Measurements from ENCODE around the gene TOMM20. TPM values are rescaled to one million over a fixed set of nuclear protein-coding genes. Genes with fewer than 3 reads are reported as not detected.
A peak's percentile ranks its signal among the peaks of the same experiment; 100 is the strongest.

The TOMM20 gene
- total and polyA plus RNA-seq, 7 donors, result 44.7 to 90.9 (median 71.5) TPM

DNA sequence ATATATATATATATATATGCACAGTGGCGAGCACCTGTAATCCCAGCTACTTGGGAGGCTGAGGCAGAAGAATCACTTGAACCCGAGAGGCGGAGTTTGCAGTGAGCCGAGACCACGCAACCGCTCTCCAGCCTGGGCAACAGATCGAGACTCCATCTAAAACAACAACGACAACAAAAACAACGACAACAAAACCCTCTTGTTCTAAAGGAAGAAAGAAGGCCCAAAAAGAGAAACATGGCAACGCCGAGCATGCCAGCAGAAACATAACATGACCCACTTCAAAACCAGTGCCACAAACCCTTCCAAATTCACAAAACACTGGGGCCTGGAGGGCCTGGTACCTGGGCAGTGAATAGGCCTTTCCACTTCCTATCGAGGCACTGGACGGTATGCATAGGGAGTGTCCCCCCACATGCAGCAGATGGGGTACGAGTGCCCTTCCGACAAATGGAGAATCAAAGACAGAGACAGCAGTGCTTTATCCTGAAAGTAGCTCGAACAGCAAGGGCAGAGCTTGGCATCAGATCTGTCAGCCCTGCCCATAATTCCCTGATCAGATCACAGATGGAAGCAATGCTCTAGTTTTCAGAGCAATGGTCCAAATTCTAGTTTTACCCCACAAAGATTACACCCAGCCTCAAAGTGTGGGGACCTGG, 52.0 kb downstream of the TOMM20 start:
- ATAC-seq, result no peak
- H3K9me3 ChIP-seq, result no peaks in the 10 kb centered on the region
- no peaks in the 10 kb centered on the region for H3K36me3 ChIP-seq (ENCODE audit: insufficient read depth in 1 of 2, low read depth in 1 of 2)
- no peak overlapping the region for H3K4me3 ChIP-seq
- H3K4me1 ChIP-seq, result peaks cover 64% of the 10 kb centered on the region
- intact Hi-C loops (cut with DNase I), result loop anchor here (5.0 to 10.0 kb wide), 5 partner anchors 179 to 539 kb away; partner anchors contain the start of gene IRF2BP2 (in 1 of the 2)
- no peaks in the 10 kb centered on the region for H3K27me3 ChIP-seq (ENCODE audit: insufficient read depth in 3 of 3, low read length in 2 of 3)
- peak in 1 of 2 donors; percentile 41 for DNase-seq
- TF ChIP-seq, protein P1, sequence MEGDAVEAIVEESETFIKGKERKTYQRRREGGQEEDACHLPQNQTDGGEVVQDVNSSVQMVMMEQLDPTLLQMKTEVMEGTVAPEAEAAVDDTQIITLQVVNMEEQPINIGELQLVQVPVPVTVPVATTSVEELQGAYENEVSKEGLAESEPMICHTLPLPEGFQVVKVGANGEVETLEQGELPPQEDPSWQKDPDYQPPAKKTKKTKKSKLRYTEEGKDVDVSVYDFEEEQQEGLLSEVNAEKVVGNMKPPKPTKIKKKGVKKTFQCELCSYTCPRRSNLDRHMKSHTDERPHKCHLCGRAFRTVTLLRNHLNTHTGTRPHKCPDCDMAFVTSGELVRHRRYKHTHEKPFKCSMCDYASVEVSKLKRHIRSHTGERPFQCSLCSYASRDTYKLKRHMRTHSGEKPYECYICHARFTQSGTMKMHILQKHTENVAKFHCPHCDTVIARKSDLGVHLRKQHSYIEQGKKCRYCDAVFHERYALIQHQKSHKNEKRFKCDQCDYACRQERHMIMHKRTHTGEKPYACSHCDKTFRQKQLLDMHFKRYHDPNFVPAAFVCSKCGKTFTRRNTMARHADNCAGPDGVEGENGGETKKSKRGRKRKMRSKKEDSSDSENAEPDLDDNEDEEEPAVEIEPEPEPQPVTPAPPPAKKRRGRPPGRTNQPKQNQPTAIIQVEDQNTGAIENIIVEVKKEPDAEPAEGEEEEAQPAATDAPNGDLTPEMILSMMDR (IDR thresholded peaks at IDR 0.05), result no peak
- WGBS, 3 donors, result 92 to 97% (median 94%) methylated on average over 16 of the region's 16 CpGs
- H3K27ac ChIP-seq, result peak overlapping the region; percentile 96

DNA sequence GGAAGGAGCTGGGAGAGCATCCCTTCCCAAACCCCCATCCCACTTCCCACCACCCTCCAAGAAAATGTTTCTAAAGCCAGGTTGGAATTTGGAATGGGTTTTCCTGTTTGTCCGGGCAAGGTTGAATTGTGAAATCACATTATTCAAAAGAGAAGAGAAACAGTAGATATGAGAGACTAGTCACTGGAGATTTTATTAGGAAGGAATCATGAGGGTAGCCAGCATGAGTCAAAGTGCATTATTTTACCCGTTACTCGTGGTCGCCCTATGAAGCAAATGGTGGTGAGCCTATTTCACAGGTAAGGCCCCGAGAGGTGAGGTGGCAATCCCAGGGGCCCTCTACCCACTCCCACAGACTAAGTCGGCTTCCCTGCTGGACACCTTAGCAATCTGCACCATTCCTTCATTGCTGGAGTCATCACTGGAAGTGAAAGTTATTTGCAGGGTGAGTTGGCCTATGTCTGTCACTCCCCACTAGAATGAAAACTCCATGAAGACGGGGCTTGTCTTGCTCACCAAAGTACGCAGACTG, 52.8 kb downstream of the TOMM20 start:
- no peaks in the 10 kb centered on the region for H3K36me3 ChIP-seq (ENCODE audit: insufficient read depth in 1 of 2, low read depth in 1 of 2)
- peaks cover 68% of the 10 kb centered on the region for H3K4me1 ChIP-seq
- no peaks in the 10 kb centered on the region for H3K9me3 ChIP-seq
- no peaks in the 10 kb centered on the region for H3K27me3 ChIP-seq (ENCODE audit: insufficient read depth in 3 of 3, low read length in 2 of 3)
- TF ChIP-seq, protein P1 (IDR thresholded peaks at IDR 0.05), result no peak
- DNase-seq (no peak), ATAC-seq (no peak)
- H3K27ac ChIP-seq, result peak overlapping the region; percentile 96
- H3K4me3 ChIP-seq, result no peak overlapping the region
- WGBS, 3 donors, result 59 to 66% (median 65%) methylated on average over 8 of the region's 8 CpGs
- intact Hi-C loops (cut with DNase I), result loop anchor here (2.0 to 10.0 kb wide), 6 partner anchors 179 to 539 kb away; partner anchors contain the start of gene IRF2BP2 (in 1 of the 2)

DNA sequence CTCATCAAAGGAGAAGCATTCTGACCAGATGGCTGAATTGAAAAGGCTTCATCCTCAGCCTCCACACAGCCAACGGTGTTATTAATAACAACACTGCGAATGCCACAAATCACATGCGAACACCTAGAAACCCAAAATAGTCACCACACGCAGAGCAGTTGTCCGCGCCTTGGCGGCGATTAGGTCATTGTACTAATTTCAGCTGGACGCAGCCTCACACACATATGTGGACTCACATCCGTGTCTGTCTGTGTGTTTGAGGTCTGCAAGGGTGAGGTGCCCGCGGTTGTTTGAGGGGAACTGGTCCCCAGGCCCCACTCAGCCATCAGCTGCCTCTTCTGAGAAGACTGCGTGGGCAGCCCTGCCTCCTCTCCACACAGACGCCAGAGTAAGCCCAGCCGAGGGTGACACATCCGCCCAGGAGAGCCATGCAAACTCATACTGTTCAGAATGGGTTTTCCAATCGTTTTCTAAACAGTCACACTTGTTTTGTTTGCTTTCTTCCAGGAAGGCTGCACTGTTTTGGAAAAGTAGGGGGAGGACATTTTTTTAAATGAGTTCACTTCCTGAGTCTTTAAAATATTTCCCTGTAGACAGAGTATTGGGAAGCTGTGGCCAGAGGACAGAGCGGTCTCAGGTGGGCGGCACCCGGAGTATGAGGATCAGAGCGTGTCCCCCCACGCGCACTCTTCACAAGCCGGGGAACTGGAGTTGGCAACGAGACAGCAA, 53.4 kb downstream of the TOMM20 start:
- peak; percentile 47 to 64 (median 60) for ATAC-seq
- Histone ChIP-seq H3K4me3 (peak overlapping the region; percentile 4), H3K9me3 (no peaks in the 10 kb centered on the region), H3K4me1 (peaks cover 70% of the 10 kb centered on the region), H3K27me3 (ENCODE audit: insufficient read depth in 3 of 3, low read length in 2 of 3) (no peaks in the 10 kb centered on the region), H3K27ac (peak overlapping the region; percentile 96), H3K36me3 (ENCODE audit: insufficient read depth in 1 of 2, low read depth in 1 of 2) (no peaks in the 10 kb centered on the region)
- peak; percentile 83 to 88 for DNase-seq
- TF ChIP-seq, protein P1 (IDR thresholded peaks at IDR 0.05), result no peak
- 17 to 25% (median 19%) methylated on average over 25 of the region's 25 CpGs for WGBS, 3 donors
- intact Hi-C loops (cut with DNase I), result loop anchor here (2.0 to 10.0 kb wide), 6 partner anchors 178 to 538 kb away; partner anchors contain the start of gene IRF2BP2 (in 1 of the 2)

DNA sequence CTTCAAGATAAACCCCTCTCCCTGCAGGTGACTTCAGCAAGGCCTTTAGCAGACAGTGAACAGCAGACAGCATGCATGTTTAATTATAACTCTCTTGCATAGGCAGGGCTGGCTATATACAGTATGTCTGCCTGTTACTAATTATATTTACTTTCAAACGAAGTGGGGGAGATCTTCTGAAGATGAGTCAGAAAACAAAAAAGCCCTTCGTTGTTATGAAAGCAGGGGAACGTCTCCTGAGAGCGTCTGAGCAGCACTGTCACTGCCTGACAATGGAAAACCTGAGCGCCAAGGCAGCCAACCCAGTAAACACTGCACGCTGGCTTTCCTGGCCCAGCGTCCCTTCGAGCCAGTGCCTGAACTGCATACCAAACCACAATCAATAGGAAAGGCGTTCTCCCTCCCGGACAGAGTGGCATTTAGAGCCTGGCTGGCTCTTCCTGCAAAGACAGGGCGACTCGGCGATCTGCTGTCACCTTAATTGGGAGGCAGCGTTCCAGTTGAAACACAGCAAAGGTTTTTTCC, 54.1 kb downstream of the TOMM20 start:
- 6 to 11% (median 9%) methylated on average over 14 of the region's 14 CpGs for WGBS, 3 donors
- intact Hi-C loops (cut with DNase I), result loop anchor here (2.0 to 10.0 kb wide), 10 partner anchors 77 to 537 kb away; partner anchors contain the start of gene IRF2BP2 (in 1 of the 2)
- ATAC-seq (peak; percentile 31 to 67 (median 61)), DNase-seq (peak; percentile 55 to 74)
- no peaks in the 10 kb centered on the region for H3K9me3 ChIP-seq
- peak overlapping the region; percentile 96 for H3K27ac ChIP-seq
- H3K4me3 ChIP-seq, result peak overlapping the region; percentile 4
- H3K27me3 ChIP-seq (ENCODE audit: insufficient read depth in 3 of 3, low read length in 2 of 3), result no peaks in the 10 kb centered on the region
- TF ChIP-seq, protein P1 (IDR thresholded peaks at IDR 0.05), result no peak
- peaks cover 69% of the 10 kb centered on the region for H3K4me1 ChIP-seq
- H3K36me3 ChIP-seq (ENCODE audit: insufficient read depth in 1 of 2, low read depth in 1 of 2), result no peaks in the 10 kb centered on the region
